AG04449 (cell line): ENCODE measurements around the gene USP34.

Experiments used
- CTCF ChIA-PET: fragments of 350-600 bp; formaldehyde crosslinking; extraction: SDS; loops from one replicate; lab custom pipeline; 2021; ENCODE audit warnings: antibody characterized with exemption; lab: Yijun Ruan, JAX
- POLR2A ChIA-PET: fragments of 400-600, 350-600 bp; formaldehyde crosslinking; extraction: SDS; loops from one replicate; lab custom pipeline; 2020; ENCODE audit warnings: antibody characterized with exemption, inconsistent platforms; lab: Yijun Ruan, JAX
- DNase-seq: peaks from one replicate; pipeline ENCODE4 v3.0.0-alpha.2; 2010; ENCODE audit warnings: low read depth, low spot score
- H3K4me3 ChIP-seq: 2 replicates; pipeline ENCODE4 v1.5.1; 2011; ENCODE audit warnings: low read depth, mild to moderate bottlenecking, control low read depth, low read length
- TF ChIP-seq, protein P1 (sequence below): IDR thresholded peaks from one replicate; pipeline ENCODE4 v1.5.1; 2011; ENCODE audit warnings: mild to moderate bottlenecking, moderate library complexity, low read length, control low read depth, inconsistent platforms; ENCODE audit not compliant: insufficient read depth; ENCODE audit errors: missing control alignments

USP34 gene

GRCh38 chr2:61376211-61376610, 94.7 kb downstream of the USP34 start:
- POLR2A ChIA-PET, result no interaction called here
- no peak overlapping the region for H3K4me3 ChIP-seq
- CTCF ChIA-PET, result no interaction called here
- no peak for DNase-seq
- TF ChIP-seq, protein P1, sequence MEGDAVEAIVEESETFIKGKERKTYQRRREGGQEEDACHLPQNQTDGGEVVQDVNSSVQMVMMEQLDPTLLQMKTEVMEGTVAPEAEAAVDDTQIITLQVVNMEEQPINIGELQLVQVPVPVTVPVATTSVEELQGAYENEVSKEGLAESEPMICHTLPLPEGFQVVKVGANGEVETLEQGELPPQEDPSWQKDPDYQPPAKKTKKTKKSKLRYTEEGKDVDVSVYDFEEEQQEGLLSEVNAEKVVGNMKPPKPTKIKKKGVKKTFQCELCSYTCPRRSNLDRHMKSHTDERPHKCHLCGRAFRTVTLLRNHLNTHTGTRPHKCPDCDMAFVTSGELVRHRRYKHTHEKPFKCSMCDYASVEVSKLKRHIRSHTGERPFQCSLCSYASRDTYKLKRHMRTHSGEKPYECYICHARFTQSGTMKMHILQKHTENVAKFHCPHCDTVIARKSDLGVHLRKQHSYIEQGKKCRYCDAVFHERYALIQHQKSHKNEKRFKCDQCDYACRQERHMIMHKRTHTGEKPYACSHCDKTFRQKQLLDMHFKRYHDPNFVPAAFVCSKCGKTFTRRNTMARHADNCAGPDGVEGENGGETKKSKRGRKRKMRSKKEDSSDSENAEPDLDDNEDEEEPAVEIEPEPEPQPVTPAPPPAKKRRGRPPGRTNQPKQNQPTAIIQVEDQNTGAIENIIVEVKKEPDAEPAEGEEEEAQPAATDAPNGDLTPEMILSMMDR, result no peak

DNA sequence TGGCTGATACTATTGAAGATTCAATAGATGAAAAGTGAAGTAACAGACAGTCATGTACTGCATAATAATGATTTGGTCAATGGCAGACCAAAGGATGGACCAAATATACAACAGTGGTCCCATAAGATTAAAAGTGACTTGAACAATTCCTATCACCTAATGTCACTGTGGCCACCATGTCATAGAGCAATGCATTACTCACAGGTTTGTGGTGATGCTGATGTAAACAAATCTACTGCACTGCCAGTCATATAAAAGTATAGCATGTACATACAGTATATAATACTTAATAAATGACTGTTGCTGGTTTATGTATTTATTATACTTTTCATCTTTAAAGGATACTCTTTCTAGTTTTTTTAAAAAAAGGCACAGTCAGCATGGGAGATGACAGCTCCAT, 99.9 kb downstream of the USP34 start:
- H3K4me3 ChIP-seq, result no peak overlapping the region
- ChIA-PET POLR2A (no interaction called here), CTCF (interaction anchor here (0.9 kb wide), 1 partner anchor 9 kb away, joined by 3 read pairs; no protein-coding TSS in a partner anchor)
- TF ChIP-seq, protein P1, result no peak
- no peak for DNase-seq

- H3K4me3 ChIP-seq, result no peak overlapping the region
- ChIA-PET CTCF (no interaction called here), POLR2A (no interaction called here)
- DNase-seq, result no peak
- TF ChIP-seq, protein P1, result no peak
Measured at GRCh38 chr2:61368687-61369665, 101.9 kb downstream of the USP34 start.

DNA sequence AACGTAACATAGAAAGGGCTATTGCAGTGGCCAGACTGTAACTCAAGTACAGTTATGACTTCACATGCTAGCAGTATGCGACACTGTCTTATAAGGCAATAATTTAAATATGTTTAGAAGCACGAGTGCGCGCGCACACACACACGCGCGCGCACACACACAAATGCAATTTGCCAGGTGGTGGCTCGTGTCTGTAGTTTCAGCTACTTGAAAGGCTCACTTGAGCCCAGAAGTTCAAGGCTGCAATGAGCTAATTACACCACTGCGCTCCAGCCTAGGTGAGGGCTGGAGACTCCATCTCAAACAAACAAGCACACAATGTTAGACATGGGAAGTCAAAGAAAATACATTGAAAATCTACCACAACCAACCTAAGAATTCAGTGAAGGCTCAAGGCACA, 103.7 kb downstream of the USP34 start:
- DNase-seq, result no peak
- TF ChIP-seq, protein P1, result no peak
- no peak overlapping the region for H3K4me3 ChIP-seq
- ChIA-PET POLR2A (no interaction called here), CTCF (interaction anchor here (0.6 kb wide), 1 partner anchor 26 kb away, joined by 3 read pairs; no protein-coding TSS in a partner anchor)

- H3K4me3 ChIP-seq, result no peak overlapping the region
- TF ChIP-seq, protein P1, result no peak
- ChIA-PET POLR2A (no interaction called here), CTCF (no interaction called here)
- no peak for DNase-seq
Measured at GRCh38 chr2:61363580-61363979, 107.3 kb downstream of the USP34 start.

DNA sequence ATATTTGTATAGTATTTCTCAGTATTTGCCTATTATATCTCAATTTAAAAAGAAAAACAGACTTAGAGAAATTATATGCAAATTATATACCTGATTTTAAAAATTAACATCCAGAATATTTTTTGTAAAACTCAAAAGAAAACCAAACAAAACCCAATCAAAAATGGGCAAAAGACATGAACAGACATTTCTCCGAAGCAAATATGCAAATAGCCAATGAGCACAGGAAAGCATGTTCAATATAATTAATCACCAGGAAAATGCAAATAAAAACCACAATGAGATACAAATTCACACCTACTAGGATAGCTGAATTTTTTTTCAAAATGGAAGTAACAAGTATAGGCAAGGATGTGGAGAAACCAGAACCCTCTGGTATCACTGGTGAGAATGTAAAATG, 108.0 kb downstream of the USP34 start:
- H3K4me3 ChIP-seq, result no peak overlapping the region
- TF ChIP-seq, protein P1, result no peak
- no peak for DNase-seq
- POLR2A ChIA-PET, result no interaction called here
- CTCF ChIA-PET, result no interaction called here
